Stomach (tissue), 4 donors: ENCODE data around the gene RAP1B.

Experiments used
- CTCF ChIP-seq, 7 experiments: fragments of 450-650 bp in 4 of 7; fragments of 200-600 bp in 3 of 7; sonication (generic) in 3 of 7; IDR thresholded peaks; one replicate each; pipeline ENCODE4 v1.5.1; 2016 to 2019; ENCODE audit warnings: antibody characterized with exemption in 7 of 7, control low read depth in 2 of 7, mild to moderate bottlenecking in 1 of 7
- POLR2A ChIP-seq, 4 donors: fragments of 450-650 bp; IDR thresholded peaks; one replicate each; pipeline ENCODE4 v1.6.1; 2016; ENCODE audit warnings: antibody characterized with exemption in 4 of 4, control low read depth in 2 of 4, mild to moderate bottlenecking in 1 of 4, moderate library complexity in 1 of 4
- POLR2AphosphoS5 ChIP-seq, 3 donors: sonication (generic); formaldehyde crosslinking; IDR thresholded peaks; one replicate each; pipeline ENCODE4 v1.6.1; 2016; ENCODE audit warnings: antibody characterized with exemption in 3 of 3

- TF ChIP-seq CTCF (IDR thresholded peaks at IDR 0.05) (no peak), POLR2AphosphoS5 (IDR thresholded peaks at IDR 0.05) (no peak), POLR2A (IDR thresholded peaks at IDR 0.05) (no peak)
Measured at GRCh38 chr12:68667896-68668295, 57.2 kb downstream of the RAP1B start.
